BLaER1 treated with 17β-estradiol and CSF1 and Interleukin-3, amounts not matched to agents 10 nM and 100 nM (cell line): Measurements from ENCODE around the gene HSPG2.

ENCODE experiments used
- H3K27ac ChIP-seq, 11 experiments: shearing (Covaris generic); formaldehyde crosslinking; 2 replicates each; pipeline ENCODE4 v1.8.1; 2022
- H3K27me3 ChIP-seq, 11 experiments: shearing (Covaris generic); formaldehyde crosslinking; 2 replicates each; pipeline ENCODE4 v1.8.1; 2022
- H3K36me3 ChIP-seq, 11 experiments: shearing (Covaris generic); formaldehyde crosslinking; 2 replicates each; pipeline ENCODE4 v1.8.1; 2022
- H3K4me1 ChIP-seq, 10 experiments: shearing (Covaris generic); formaldehyde crosslinking; 2 replicates each; pipeline ENCODE4 v1.8.1; 2022
- H3K4me2 ChIP-seq, 11 experiments: shearing (Covaris generic); formaldehyde crosslinking; 2 replicates each; pipeline ENCODE4 v1.8.1; 2022
- H3K4me3 ChIP-seq, 10 experiments: shearing (Covaris generic); formaldehyde crosslinking; 2 replicates each; pipeline ENCODE4 v1.8.1; 2022
- H3K9ac ChIP-seq, 11 experiments: shearing (Covaris generic); formaldehyde crosslinking; 2 replicates each; pipeline ENCODE4 v1.8.1; 2022
- H3K9me3 ChIP-seq, 11 experiments: shearing (Covaris generic); formaldehyde crosslinking; replicated peaks in 1 of 11; 2 replicates each; pipeline ENCODE4 v1.8.1; 2022
- H4K20me1 ChIP-seq, 11 experiments: shearing (Covaris generic); formaldehyde crosslinking; 2 replicates each; pipeline ENCODE4 v1.8.1; 2022
- Cebpa-rat ChIP-seq, 11 experiments: shearing (Covaris generic); IDR thresholded peaks; 2 replicates each; pipeline ENCODE4 v1.8.1; 2022

Gene HSPG2

DNA sequence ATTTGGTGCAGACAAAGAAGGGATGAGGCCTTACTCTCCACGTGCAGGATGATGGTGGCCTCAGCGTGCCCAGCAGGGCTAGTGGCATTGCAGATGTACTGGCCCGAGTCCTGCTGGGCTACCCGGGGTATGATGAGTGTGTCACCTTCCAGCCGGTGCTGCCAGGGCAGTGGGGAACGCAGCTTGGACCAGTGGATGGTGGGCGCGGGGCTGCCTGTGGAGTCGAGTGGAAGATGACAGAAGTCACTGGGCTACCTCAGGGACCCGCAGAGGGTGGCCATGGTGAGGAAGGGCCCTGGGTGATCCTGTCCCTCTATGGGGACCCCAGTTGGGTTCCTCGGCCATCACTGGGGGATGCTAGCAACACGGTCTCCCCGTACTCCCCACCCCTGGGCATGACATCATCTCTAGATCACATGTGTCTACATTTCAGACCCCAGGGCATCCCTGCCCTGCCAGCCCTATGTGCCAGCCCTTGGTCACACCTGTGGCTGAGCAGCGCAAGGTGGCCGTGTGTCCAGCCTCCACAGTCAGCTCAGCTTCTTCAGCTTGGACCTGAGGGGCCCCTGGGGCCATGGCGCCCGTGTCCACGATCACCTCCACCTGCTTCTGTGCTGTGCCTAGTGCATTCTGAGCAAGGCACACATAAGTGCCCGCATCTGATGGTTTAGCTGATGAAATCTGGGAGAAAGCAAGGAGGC, 97.6 kb downstream of the HSPG2 start:
- Histone ChIP-seq H3K27me3 (no peaks in the 10 kb centered on the region), H3K36me3 (peaks cover 43 to 97% (median 86%) of the 10 kb centered on the region in 11 experiments), H3K4me3 (no peak overlapping the region), H3K27ac (no peak overlapping the region), H3K9me3 (peaks cover 3 to 9% (median 8%) of the 10 kb centered on the region in 11 experiments), H3K4me2 (no peak overlapping the region), H3K4me1 (no peaks in the 10 kb centered on the region), H3K9ac (no peak overlapping the region), H4K20me1 (peaks cover 0 to 8% (median 0%) of the 10 kb centered on the region in 11 experiments; a peak in 2 of 22 replicates)
- TF ChIP-seq Cebpa-rat (IDR thresholded peaks at IDR 0.05), result no peak

DNA sequence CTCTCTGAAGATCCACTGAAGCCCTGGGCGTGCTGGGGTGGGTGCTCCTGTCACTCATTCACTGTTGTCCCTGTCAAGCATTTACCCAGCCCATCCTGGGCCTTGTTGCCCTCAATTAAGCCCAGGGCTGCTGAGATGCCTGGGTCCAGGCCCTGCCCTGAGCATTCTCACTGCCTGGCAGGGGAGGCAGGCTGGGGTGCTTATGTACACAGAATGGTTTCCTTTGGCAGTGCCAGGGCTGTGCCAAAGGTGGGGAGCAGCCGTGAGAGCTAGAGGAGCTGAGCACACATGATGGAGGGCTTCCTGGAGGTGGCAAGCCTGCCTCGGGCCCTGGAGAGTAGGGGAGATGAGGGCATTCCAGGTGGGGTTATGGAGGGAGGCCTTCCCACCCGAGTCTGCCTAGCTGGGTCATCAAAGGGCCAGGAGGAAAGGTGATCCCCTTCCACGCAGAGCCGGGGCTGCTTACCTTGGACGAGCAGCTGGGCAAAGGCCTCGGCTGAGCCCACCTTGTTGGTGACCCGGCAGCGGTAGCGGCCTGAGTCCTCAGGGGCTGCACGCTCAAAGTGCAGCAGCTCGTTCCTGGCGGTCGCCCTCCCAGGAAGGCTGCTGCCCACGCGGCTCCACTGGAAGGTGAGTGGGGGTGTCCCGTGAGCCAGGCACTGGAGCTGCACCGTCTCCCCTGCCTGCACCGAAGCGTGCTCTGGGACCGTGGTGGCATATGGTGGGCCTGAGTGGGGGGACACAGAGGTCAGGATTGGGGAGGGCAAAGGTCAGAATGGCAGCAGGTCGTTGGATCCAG, 98.6 kb downstream of the HSPG2 start:
- no peak for TF ChIP-seq Cebpa-rat (IDR thresholded peaks at IDR 0.05)
- no peak overlapping the region for H3K27ac ChIP-seq
- H3K4me1 ChIP-seq, result no peaks in the 10 kb centered on the region
- H3K4me2 ChIP-seq, result no peak overlapping the region
- H3K27me3 ChIP-seq, result no peaks in the 10 kb centered on the region
- H4K20me1 ChIP-seq, result peaks cover 0 to 8% (median 0%) of the 10 kb centered on the region in 11 experiments; a peak in 1 of 22 replicates
- no peak overlapping the region for H3K4me3 ChIP-seq
- H3K9ac ChIP-seq, result no peak overlapping the region
- H3K36me3 ChIP-seq, result peaks cover 53 to 97% (median 89%) of the 10 kb centered on the region in 11 experiments
- peaks cover 12 to 18% (median 16%) of the 10 kb centered on the region in 11 experiments for H3K9me3 ChIP-seq

DNA sequence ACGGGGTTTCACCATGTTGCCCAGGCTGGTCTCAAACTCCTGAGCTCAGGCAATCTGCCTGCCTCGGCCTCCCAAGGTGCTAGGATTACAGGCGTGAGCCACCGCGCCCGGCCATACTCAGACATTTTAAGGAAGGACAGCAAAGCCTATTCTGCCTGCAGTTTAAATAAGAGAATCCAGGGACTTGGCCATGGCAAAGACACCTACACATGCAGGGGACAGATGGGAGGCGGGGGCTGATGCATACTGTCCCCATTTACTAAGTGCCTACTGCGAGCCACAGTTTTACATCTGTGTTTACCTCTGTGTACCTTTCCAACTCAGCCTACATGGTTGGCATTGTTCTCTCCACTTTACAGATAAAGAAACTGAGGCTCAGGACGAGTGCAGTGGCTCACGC, 99.6 kb downstream of the HSPG2 start:
- no peak overlapping the region for H3K27ac ChIP-seq
- H3K4me2 ChIP-seq, result no peak overlapping the region
- H3K4me1 ChIP-seq, result no peaks in the 10 kb centered on the region
- peaks cover 13 to 22% (median 19%) of the 10 kb centered on the region in 11 experiments for H3K9me3 ChIP-seq
- peaks cover 0 to 8% (median 0%) of the 10 kb centered on the region in 11 experiments; a peak in 1 of 22 replicates for H4K20me1 ChIP-seq
- H3K4me3 ChIP-seq, result no peak overlapping the region
- H3K36me3 ChIP-seq, result peaks cover 58 to 97% (median 89%) of the 10 kb centered on the region in 11 experiments
- H3K27me3 ChIP-seq, result no peaks in the 10 kb centered on the region
- TF ChIP-seq Cebpa-rat (IDR thresholded peaks at IDR 0.05), result no peak
- no peak overlapping the region for H3K9ac ChIP-seq

DNA sequence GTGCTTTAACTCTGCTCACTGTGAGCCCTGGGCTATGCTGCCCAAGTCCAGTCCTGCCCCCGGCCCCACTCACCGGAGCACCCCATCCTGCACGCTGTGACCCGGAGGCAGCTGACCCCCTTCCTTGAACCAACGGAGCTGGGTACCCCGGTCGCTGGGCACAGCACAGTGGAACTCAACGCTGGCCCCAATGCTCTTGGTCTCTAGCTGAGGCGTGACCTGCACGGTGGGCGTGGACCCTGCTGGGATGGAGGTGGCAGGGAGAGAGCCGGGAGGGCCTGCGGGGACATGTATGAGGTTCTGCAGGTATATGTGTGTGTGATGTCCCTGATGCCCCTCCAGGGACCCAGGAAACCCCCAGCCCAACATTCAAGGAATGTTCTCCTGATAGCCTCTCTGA, 100.4 kb downstream of the HSPG2 start:
- Histone ChIP-seq H3K4me2 (no peak overlapping the region), H3K9me3 (peaks cover 13 to 22% (median 19%) of the 10 kb centered on the region in 11 experiments), H4K20me1 (peaks cover 0 to 4% (median 0%) of the 10 kb centered on the region in 11 experiments; a peak in 1 of 22 replicates), H3K4me3 (no peak overlapping the region), H3K9ac (no peak overlapping the region), H3K27me3 (no peaks in the 10 kb centered on the region), H3K4me1 (no peaks in the 10 kb centered on the region), H3K36me3 (peaks cover 53 to 97% (median 87%) of the 10 kb centered on the region in 11 experiments), H3K27ac (no peak overlapping the region)
- TF ChIP-seq Cebpa-rat (IDR thresholded peaks at IDR 0.05), result no peak

DNA sequence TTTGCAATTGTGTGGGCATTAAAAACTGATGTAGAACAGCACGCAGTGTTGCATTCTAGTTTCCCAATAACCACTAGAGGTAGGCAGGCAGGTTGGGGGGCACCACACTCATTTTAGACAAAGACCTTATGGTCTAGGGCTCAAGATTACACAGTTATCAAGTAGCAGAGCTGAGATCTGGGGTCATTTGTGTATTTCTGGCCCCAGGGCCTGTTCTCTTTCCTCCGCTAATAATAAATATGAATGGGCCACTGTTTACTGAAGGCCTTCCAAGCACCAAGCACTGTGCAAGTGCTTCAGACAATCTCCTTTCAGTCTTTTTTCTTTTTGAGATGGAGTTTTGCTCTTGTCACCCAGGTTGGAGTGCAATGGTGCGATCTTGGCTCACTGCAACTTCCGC, 101.1 kb downstream of the HSPG2 start:
- H3K36me3 ChIP-seq, result peaks cover 50 to 97% (median 87%) of the 10 kb centered on the region in 11 experiments
- H3K9me3 ChIP-seq, result peaks cover 13 to 22% (median 19%) of the 10 kb centered on the region in 11 experiments
- H3K4me2 ChIP-seq, result no peak overlapping the region
- no peak overlapping the region for H3K9ac ChIP-seq
- TF ChIP-seq Cebpa-rat (IDR thresholded peaks at IDR 0.05), result no peak
- no peak overlapping the region for H3K27ac ChIP-seq
- no peaks in the 10 kb centered on the region for H3K27me3 ChIP-seq
- no peaks in the 10 kb centered on the region; a peak in 1 of 22 replicates for H4K20me1 ChIP-seq
- H3K4me1 ChIP-seq, result no peaks in the 10 kb centered on the region
- H3K4me3 ChIP-seq, result no peak overlapping the region

DNA sequence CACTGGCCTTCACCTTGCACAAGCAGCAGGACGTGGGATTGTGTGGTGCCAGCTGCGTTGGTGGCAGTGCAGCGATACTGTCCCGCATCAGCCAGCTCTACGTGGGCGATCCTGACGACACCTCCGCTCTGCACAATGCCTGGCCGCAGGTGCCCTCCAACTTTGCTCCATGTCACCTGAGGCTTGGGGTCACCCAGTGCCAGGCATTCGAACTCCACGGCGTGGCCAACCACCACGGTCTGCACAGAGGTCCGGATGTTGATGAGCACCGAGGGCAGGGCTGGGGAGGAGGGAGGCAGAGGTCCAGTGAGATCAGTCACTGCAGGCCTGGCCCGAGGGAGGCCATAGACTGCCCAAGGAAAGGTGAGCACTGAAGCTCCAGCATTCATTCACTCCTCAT, 102.4 kb downstream of the HSPG2 start:
- Histone ChIP-seq H3K4me2 (no peak overlapping the region), H3K9ac (no peak overlapping the region), H3K4me1 (no peaks in the 10 kb centered on the region), H3K4me3 (no peak overlapping the region), H3K27me3 (no peaks in the 10 kb centered on the region), H3K27ac (no peak overlapping the region), H4K20me1 (peaks cover 0 to 5% (median 0%) of the 10 kb centered on the region in 11 experiments; a peak in 1 of 22 replicates), H3K9me3 (peaks cover 13 to 22% (median 19%) of the 10 kb centered on the region in 11 experiments), H3K36me3 (peaks cover 50 to 97% (median 83%) of the 10 kb centered on the region in 11 experiments)
- TF ChIP-seq Cebpa-rat (IDR thresholded peaks at IDR 0.05), result no peak

DNA sequence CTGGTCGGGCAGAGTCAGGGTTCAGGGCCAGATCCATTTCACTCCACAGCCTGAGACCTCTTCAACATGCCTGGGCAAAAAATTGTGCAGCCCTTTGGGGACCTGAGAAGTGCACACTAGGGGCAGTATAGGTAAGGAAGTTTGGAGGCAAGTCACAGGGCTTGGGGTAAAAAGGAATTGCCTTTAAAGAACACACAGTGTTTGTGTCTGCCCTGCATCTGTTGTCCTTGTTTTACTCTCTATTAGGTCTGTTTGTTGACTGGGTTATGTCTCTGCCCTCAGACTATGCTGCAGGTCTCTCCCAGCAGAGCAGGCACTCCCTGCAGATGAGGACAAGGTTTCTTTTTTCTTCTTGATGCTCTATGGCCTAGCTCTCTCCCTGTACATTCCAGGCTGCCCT, 103.0 kb downstream of the HSPG2 start:
- H3K9me3 ChIP-seq, result peaks cover 13 to 22% (median 19%) of the 10 kb centered on the region in 11 experiments
- no peak overlapping the region for H3K9ac ChIP-seq
- no peak for TF ChIP-seq Cebpa-rat (IDR thresholded peaks at IDR 0.05)
- H3K36me3 ChIP-seq, result peaks cover 45 to 97% (median 83%) of the 10 kb centered on the region in 11 experiments
- H3K27ac ChIP-seq, result no peak overlapping the region
- H3K4me1 ChIP-seq, result no peaks in the 10 kb centered on the region
- no peaks in the 10 kb centered on the region for H3K27me3 ChIP-seq
- peaks cover 0 to 8% (median 0%) of the 10 kb centered on the region in 11 experiments; a peak in 1 of 22 replicates for H4K20me1 ChIP-seq
- no peak overlapping the region for H3K4me3 ChIP-seq
- H3K4me2 ChIP-seq, result no peak overlapping the region

DNA sequence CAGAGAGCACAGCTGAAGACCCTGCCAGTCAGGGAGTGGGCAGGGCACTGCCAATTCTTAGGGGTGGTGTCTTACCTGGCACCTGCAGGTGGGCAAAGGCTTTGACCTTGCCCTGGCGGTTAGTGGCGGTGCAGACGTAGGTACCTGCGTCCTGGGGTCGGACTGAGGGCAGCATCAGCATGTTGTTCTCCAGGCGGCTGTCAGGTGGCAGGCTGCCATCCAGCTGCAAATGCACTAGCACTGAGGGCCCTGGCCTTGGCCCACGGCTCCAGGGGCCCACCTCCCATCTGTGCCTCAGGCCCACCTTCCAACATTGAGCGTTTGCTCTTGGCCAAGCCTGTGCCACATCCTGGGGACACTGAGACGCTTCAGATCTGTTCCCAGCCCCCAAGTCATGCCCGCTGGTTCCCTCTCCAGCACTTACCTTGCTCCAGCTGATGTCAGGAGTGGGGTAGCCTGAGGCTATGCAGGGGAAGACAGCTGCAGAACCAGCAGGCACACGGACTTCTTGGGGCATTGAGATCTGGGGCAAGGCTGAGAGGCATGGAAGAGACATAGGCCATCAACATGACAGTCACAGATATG, 103.6 kb downstream of the HSPG2 start:
- Histone ChIP-seq H3K4me3 (no peak overlapping the region), H3K27ac (no peak overlapping the region), H3K27me3 (no peaks in the 10 kb centered on the region), H4K20me1 (peaks cover 0 to 12% (median 0%) of the 10 kb centered on the region in 11 experiments; a peak in 1 of 22 replicates), H3K9me3 (peaks cover 13 to 22% (median 19%) of the 10 kb centered on the region in 11 experiments), H3K9ac (no peak overlapping the region), H3K4me2 (no peak overlapping the region), H3K36me3 (peaks cover 41 to 97% (median 82%) of the 10 kb centered on the region in 11 experiments), H3K4me1 (no peaks in the 10 kb centered on the region)
- no peak for TF ChIP-seq Cebpa-rat (IDR thresholded peaks at IDR 0.05)

DNA sequence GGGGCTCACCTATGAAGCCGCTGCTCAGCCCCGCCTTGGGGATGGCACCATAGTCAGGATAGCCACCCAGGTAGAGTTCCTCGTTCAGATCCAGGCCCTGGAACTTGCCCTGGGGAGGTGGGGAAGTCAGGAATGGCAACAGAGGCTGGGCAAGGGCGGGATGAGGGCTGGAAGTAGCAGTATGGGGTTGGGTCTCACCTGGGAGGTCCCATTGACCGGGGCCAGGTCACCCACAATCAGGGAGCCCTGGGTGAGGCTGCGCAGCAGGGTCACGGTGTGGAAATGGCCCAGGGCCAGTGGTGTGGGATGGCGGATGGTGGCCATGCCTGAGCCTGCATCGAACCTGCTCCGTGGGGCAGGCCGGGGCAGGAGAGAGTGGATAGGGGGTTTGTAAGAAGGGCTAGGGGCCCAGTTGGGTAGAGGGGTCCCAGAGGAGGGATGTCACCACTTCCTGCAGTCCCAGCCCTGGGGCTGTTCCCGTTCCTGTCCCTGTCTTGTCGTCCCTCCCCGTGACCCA, 105.6 kb downstream of the HSPG2 start:
- H3K4me2 ChIP-seq, result no peak overlapping the region
- no peaks in the 10 kb centered on the region for H3K4me1 ChIP-seq
- no peak overlapping the region for H3K27ac ChIP-seq
- H3K9ac ChIP-seq, result no peak overlapping the region
- no peak overlapping the region for H3K4me3 ChIP-seq
- TF ChIP-seq Cebpa-rat (IDR thresholded peaks at IDR 0.05), result no peak
- peaks cover 0 to 15% (median 0%) of the 10 kb centered on the region in 11 experiments; a peak in 1 of 22 replicates for H4K20me1 ChIP-seq
- H3K36me3 ChIP-seq, result peaks cover 36 to 97% (median 79%) of the 10 kb centered on the region in 11 experiments
- H3K9me3 ChIP-seq, result peaks cover 13 to 22% (median 19%) of the 10 kb centered on the region in 11 experiments
- H3K27me3 ChIP-seq, result no peaks in the 10 kb centered on the region
